Esophagus (tissue), 2 donors: ENCODE measurements around the gene ACOT7. TPM values are rescaled to one million over a fixed set of nuclear protein-coding genes. Genes with fewer than 3 reads are reported as not detected.
"Not testable (repeated sequence)": the region's sequence is repeated elsewhere in the genome, so short reads cannot be mapped to it uniquely, and the experiment has no call there.

Experiments
- H3K27ac ChIP-seq, 2 donors: one replicate each; pipeline ENCODE4 v1.5.1; 2013; ENCODE audit warnings: low read depth in 2 of 2, mild to moderate bottlenecking in 2 of 2, inconsistent platforms in 1 of 2, low read length in 1 of 2, moderate library complexity in 1 of 2
- H3K27me3 ChIP-seq, 2 donors: one replicate each; pipeline ENCODE4 v1.6.1; 2013; ENCODE audit warnings: low read length in 2 of 2, control low read depth in 1 of 2, mild to moderate bottlenecking in 1 of 2; ENCODE audit not compliant: insufficient read depth in 2 of 2, control insufficient read depth in 1 of 2
- H3K36me3 ChIP-seq, 2 donors: one replicate each; pipeline ENCODE4 v1.6.1; 2013; ENCODE audit warnings: low read length in 1 of 2; ENCODE audit not compliant: control insufficient read depth in 2 of 2, insufficient read depth in 2 of 2
- H3K4me1 ChIP-seq, 2 donors: one replicate each; pipeline ENCODE4 v1.6.1; 2013; ENCODE audit warnings: low read length in 1 of 2; ENCODE audit not compliant: control insufficient read depth in 2 of 2, insufficient read depth in 2 of 2
- H3K4me3 ChIP-seq, 2 donors: one replicate each; pipeline ENCODE4 v1.5.1; 2013; ENCODE audit warnings: low read length in 2 of 2, mild to moderate bottlenecking in 2 of 2, low read depth in 1 of 2, moderate library complexity in 1 of 2
- H3K9me3 ChIP-seq, 2 donors: one replicate each; pipeline ENCODE4 v1.6.1; 2013; ENCODE audit warnings: mild to moderate bottlenecking in 2 of 2, low read depth in 1 of 2, low read length in 1 of 2, moderate library complexity in 1 of 2; ENCODE audit not compliant: control insufficient read depth in 2 of 2, insufficient read depth in 1 of 2
- WGBS, 2 donors: extraction: QIAGEN DNeasy Blood & Tissue Kit; methylation state at CpG; one replicate each; pipeline ENCODE4 v1.1.7; 2013; 5-methylcytosine and 5-hydroxymethylcytosine counted together
- polyA plus RNA-seq, 2 donors: library from polyadenylated mRNA; stranded (reverse); fragments of 200-250 nt; gene quantifications; one replicate each; pipeline ENCODE4 v1.2.3, GENCODE V29; 2013
- donor health status: healthy with polysubstance abuse.
- donor health status: Bipolar disorder and iron deficiency.

The ACOT7 gene
- polyA plus RNA-seq, 2 donors: 12.3 to 39.7 TPM

GRCh38 chr1:6389971-6390370 is 3.6 kb downstream of the ACOT7 start:
- Histone ChIP-seq H3K36me3 (no peaks in the 10 kb centered on the region), H3K27me3 (no peaks in the 10 kb centered on the region), H3K27ac (no peak overlapping the region), H3K9me3 (no peaks in the 10 kb centered on the region), H3K4me3 (no peak overlapping the region), H3K4me1 (peaks cover 4 to 20% of the 10 kb centered on the region in 2 donors)
- 86 to 87% methylated on average over 9 of the region's 9 CpGs for WGBS, 2 donors

- Histone ChIP-seq H3K4me1 (peaks cover 5 to 12% of the 10 kb centered on the region in 2 donors), H3K27ac (peak overlapping the region; percentile 76 to 96), H3K9me3 (no peaks in the 10 kb centered on the region), H3K36me3 (no peaks in the 10 kb centered on the region), H3K4me3 (no peak overlapping the region), H3K27me3 (no peaks in the 10 kb centered on the region)
- WGBS, 2 donors: 62 to 64% methylated on average over 10 of the region's 10 CpGs
These were observed 7.1 kb downstream of the ACOT7 start for GRCh38 chr1:6386371-6386949.

- Histone ChIP-seq H3K4me1 (peaks cover 5 to 12% of the 10 kb centered on the region in 2 donors), H3K36me3 (no peaks in the 10 kb centered on the region), H3K9me3 (no peaks in the 10 kb centered on the region), H3K27me3 (no peaks in the 10 kb centered on the region), H3K4me3 (no peak overlapping the region), H3K27ac (peak overlapping the region; percentile 76 to 96)
- WGBS, 2 donors: 39 to 55% methylated on average over 22 of the region's 22 CpGs
These were observed 7.9 kb downstream of the ACOT7 start for GRCh38 chr1:6385488-6386191.

DNA sequence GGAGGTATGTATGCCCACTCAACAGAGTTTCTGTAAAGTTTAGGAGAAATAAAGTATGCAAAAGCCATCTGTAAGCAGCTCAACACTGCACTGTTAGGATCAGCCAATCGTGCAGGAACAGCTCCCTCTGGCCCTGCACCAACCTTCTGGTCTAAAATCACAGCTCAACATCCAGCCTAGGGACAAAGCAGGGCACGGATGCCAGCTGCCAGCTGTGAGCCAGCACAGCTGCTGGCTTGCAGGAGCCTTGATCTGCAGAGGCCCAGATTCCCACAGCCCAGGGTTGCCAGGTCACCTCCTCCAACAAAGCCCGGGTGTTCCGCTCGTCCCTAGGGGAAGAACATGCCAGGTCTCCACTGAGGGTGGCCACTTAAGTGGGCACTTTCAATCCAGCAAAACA is 8.6 kb downstream of the ACOT7 start:
- no peaks in the 10 kb centered on the region for H3K27me3 ChIP-seq
- H3K4me1 ChIP-seq: peaks cover 5 to 12% of the 10 kb centered on the region in 2 donors
- H3K4me3 ChIP-seq: no peak overlapping the region
- WGBS, 2 donors: 40 to 54% methylated on average over 5 of the region's 5 CpGs
- H3K9me3 ChIP-seq: no peaks in the 10 kb centered on the region
- H3K36me3 ChIP-seq: no peaks in the 10 kb centered on the region
- H3K27ac ChIP-seq: peak overlapping the region; percentile 76 to 96

DNA sequence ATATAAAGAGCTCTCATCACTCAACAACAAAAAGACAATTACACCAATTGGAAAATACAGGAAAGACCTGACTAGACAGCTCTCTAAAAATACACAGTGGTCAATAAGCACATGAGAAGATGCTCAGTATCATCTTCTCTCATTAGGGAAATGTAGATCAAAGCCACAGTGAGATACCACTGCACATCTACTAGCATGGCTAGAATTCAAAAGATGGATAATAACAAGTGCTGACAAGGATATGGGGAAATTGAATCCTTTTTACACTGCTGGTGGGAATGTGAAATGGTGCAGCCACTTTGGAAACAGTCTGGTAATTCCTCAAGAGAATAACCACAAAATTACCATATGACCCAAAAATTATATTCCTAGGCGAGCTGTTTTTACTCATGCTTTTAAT is 9.4 kb downstream of the ACOT7 start:
- H3K4me3 ChIP-seq: no peak overlapping the region
- no peaks in the 10 kb centered on the region for H3K36me3 ChIP-seq
- H3K4me1 ChIP-seq: peaks cover 5 to 12% of the 10 kb centered on the region in 2 donors
- WGBS, 2 donors: 89 to 100% methylated on average over 1 of the region's 1 CpG
- no peak overlapping the region for H3K27ac ChIP-seq
- H3K9me3 ChIP-seq: no peaks in the 10 kb centered on the region
- H3K27me3 ChIP-seq: no peaks in the 10 kb centered on the region

DNA sequence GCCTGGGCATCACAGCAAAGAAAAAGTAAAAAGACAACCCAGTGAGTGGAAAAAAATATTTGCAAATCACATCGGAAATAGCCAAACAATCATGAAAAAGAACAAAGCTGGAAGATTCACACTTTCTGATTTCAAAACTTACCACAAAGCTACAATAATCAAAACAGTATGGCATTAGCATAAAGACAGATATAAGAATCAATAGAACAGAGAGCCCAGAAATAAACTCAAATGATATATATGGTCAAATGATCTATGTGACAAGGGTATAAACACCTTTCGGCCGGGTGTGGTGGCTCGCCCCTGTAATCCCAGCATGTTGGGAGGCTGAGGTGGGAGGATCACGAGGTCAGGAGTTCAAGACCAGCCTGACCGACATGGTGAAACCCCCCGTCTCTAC is 13.5 kb downstream of the ACOT7 start:
- Histone ChIP-seq H3K27ac (no peak overlapping the region), H3K27me3 (no peaks in the 10 kb centered on the region), H3K4me1 (peaks cover 1% of the 10 kb centered on the region in 2 donors), H3K9me3 (no peaks in the 10 kb centered on the region), H3K36me3 (no peaks in the 10 kb centered on the region), H3K4me3 (no peak overlapping the region)
- 95 to 96% methylated on average over 7 of the region's 7 CpGs for WGBS, 2 donors

DNA sequence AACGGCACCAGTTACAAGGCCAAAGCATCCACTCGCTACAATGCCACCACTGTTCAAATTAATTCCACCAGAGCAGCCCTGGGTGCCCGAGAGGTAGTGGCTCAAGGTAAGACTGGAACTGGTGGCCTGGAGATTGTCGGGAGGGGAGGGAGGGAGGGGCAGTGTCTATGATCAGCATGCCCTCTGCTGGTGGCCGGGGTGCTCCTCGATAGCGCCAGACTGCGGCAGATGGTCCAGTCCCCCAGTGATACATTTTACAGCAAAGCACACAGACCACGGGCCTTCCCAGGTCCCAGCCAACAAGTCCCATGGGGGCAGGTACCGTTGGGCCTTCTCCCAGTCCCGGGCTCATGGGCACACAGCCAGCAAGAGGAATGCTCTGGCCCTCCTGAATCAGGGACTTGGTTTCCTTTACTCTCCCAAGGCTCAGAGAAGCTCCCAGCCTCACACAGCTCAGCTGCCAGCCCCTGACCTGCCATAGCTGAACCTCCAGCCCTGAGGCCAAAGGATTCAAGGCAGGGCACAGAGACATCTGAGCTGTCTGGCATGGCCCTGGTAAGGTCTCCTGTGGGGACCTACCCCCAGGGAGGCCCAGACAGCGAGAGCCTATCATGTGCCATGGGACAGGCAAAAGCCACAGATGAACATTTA is 15.3 kb downstream of the ACOT7 start:
- 72 to 73% methylated on average over 12 of the region's 12 CpGs for WGBS, 2 donors
- Histone ChIP-seq H3K36me3 (no peaks in the 10 kb centered on the region), H3K9me3 (no peaks in the 10 kb centered on the region), H3K27ac (no peak overlapping the region), H3K27me3 (no peaks in the 10 kb centered on the region), H3K4me1 (peaks cover 0 to 6% of the 10 kb centered on the region in 2 donors), H3K4me3 (no peak overlapping the region)

DNA sequence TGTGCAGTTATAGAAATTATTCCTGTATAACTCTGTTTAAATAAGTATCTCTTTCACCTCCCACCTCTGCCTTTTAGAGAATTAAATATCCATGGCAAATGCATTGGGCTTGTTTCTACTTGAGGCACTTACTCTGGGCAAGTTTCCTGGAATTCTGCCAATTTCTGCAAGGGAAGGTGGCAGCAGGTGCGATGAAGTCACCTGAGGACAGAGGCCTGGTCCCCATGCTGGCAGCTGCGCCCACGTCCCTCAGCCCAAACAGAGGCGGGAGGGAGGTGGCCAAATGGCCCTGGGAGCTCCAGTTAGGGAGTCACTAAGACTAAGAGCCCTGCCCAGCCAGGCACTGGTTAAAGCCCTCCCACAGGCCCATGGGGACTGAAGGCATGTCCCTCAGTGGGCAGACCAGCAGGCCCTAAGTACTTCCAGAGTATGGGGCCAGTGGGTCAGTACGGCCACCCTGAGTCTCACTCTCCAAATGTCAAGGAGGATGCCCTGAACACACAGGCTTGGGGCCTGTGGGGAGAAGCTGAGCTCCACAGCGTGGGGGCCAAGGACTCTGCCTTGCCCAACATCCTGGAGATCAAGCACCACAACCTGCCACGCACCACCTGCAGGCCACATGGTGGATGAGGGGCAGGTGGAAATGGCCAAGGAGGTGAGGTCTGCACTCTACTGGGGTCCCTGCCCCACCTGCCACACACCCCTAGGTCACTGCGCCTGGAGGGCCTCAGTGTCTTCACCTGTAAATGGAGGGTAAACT is 19.4 kb downstream of the ACOT7 start:
- peaks cover 0 to 9% of the 10 kb centered on the region in 2 donors for H3K4me1 ChIP-seq
- H3K36me3 ChIP-seq: no peaks in the 10 kb centered on the region
- no peaks in the 10 kb centered on the region for H3K9me3 ChIP-seq
- H3K4me3 ChIP-seq: no peak overlapping the region
- WGBS, 2 donors: 69 to 76% methylated on average over 8 of the region's 8 CpGs
- peak overlapping the region in 1 of 2 donors; percentile 63 for H3K27ac ChIP-seq
- H3K27me3 ChIP-seq: no peaks in the 10 kb centered on the region

DNA sequence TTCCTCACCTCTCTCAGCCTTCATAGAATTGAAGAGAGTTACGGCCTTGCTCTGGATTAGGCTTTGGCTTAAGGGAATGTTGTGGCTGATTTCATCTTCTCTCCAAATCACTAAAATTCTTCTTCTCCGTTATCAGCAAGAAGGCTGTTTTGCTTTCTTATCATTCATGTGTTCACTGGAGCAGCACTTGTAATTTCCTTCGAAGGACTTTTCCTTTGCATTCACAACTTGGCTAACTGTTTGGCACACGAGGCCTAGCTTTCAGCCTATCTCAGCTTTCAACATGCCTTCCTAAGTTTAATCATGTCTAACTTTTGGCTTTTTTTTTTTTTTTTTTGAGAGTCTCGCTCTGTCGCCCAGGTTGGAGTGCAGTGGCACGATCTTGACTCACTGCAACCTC is 21.3 kb downstream of the ACOT7 start:
- not testable (repeated sequence) for H3K27me3 ChIP-seq, H3K27ac ChIP-seq, H3K36me3 ChIP-seq, H3K9me3 ChIP-seq, H3K4me3 ChIP-seq
- peaks cover 8 to 23% of the 10 kb centered on the region in 2 donors for H3K4me1 ChIP-seq
- 57 to 65% methylated on average over 7 of the region's 7 CpGs for WGBS, 2 donors
